DMS153 (cell line): ENCODE measurements around the gene EPB41L4A.
A peak's percentile ranks its signal among the peaks of the same experiment; 100 is the strongest.

ENCODE experiments used
- DNase-seq: peaks from one replicate; lab custom pipeline; 2025; lab: John Stamatoyannopoulos, UW

EPB41L4A gene

DNA sequence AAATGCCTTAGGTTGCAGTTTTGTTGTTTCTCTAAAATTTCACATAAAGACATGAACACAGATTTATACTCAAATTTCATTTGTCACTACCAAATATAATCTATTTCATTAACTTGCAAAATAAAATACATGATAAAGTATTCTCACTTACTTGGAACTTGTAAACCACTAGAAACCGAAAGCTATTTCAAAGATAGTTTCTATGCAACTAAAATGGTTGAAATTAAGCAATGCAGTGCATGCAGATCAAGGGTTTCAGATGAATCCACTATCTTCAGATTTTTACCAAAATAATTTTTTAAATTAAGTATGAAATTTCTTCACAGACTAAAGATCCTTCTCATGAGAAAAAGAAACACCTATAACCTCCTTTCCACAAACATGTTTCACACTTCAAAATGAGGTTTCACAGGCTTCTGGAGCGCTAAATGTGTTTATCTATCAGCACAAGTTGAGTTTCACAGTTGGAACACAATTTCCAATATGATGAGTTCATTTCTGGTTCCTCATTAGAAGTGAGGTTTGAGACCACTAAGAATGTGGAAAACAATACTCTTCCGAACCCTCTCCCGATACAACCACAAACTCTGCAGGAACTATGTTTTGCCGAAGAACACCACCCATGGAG is 63.9 kb downstream of the EPB41L4A start:
- no peak for DNase-seq

DNA sequence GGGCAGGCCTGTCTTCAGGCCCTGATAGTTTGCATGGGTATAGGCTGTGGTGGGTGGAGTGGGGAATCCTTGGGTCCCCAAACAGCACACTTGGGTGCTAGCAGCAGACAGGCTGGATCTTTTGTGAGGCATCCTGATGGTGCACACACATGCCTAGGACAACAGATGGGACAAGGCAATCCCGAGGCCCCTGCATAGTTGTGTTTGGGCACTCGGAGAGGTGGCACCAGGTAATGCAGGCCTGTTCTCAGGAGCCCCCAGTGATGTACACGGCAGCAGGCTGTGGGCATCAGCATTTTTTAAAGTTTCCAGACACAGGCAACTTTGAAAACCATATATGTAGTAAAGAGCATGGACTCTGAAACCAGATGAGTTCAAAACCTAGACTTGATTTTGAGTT is 65.4 kb downstream of the EPB41L4A start:
- DNase-seq: no peak

DNA sequence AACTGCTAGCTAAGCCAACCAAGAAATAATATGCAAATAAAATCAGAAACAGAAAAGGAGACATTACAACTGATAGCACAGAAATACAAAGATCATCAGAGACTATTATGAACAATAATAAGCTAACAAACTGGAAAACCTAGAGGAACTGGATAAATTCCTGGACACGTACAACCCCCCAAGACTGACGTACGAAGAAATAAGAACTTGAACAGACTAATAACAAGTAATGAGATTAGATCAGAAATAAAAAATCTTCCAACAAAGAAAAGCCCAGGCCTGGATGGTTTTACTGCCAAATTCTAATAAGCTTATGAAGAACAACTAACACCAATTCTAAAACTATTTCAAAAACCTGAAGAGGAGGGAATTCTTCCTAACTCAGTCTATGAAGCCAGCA is 67.9 kb downstream of the EPB41L4A start:
- DNase-seq: no peak

DNA sequence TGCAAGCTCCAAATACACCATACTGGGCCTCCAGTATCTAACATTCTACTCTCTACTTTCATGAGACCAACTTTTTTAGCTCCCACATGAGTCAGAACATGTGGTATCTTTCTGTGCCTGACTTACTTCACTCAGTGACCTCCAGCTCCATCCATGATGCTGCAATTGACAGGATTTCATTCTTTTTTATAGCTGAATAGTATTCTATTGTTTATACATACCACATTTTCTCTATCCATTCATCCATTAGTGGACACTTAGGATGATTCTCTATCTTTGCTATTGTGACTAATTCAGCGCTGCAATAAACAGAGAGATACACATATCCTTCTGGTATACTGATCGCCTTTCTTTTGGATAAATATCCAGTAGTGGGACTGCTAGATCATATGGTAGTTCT is 68.5 kb downstream of the EPB41L4A start:
- DNase-seq: no peak

DNA sequence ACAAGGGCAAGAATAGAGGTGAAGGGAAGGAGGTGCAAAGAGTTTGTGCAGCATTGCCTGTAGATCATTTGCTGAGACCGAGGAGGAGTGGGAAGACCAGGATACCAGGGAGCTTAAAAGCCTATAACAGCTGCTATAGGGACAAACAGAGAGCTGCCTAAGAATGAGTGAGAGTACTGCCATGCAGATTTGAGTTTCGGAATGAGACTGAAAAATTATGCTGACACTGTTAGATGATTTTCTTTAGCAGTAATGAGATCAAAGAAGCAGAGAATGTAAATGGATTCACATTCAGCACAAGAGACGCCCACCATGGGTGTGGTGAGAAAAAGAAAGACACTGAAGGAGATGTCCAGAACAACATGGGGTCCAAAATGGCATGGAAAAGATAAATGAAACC is 69.7 kb downstream of the EPB41L4A start:
- DNase-seq: no peak

DNA sequence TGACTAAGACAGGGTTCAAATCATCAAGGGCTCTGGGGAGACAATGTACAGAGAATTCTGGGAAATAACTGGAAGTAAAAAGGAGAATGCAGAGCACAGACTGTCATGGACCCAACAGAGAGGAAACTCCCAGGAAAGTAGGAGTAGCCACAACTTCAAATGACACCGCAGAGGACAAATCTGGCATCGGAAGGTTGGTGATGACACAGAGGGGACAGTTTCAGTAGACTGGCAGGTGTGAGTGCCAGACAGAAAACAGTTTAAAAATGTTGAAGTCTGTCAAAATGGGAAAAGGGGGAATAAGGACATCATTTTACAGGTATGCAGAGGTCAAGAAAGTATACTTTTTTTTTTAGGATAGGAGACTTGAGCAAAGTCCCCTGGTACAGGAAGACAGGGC is 70.2 kb downstream of the EPB41L4A start:
- no peak for DNase-seq

DNA sequence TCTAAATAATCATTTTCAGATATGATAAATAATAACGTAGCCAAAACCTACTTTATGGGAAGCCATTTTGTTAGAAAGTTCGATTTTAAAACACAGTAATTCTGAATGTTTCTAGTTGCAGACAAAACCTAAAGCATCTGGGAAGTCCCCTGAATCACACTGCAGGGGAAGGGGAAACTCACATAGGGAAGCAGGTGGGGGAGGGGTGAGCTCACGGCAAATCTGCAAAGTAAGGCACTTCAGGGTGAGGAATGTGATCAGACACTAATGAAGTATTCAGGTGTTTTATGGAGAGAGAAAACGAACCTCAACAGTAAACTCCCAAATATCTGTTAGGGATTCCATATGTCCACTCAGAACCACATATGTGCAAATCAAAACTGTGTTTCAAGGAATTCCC is 70.7 kb downstream of the EPB41L4A start:
- no peak for DNase-seq

DNA sequence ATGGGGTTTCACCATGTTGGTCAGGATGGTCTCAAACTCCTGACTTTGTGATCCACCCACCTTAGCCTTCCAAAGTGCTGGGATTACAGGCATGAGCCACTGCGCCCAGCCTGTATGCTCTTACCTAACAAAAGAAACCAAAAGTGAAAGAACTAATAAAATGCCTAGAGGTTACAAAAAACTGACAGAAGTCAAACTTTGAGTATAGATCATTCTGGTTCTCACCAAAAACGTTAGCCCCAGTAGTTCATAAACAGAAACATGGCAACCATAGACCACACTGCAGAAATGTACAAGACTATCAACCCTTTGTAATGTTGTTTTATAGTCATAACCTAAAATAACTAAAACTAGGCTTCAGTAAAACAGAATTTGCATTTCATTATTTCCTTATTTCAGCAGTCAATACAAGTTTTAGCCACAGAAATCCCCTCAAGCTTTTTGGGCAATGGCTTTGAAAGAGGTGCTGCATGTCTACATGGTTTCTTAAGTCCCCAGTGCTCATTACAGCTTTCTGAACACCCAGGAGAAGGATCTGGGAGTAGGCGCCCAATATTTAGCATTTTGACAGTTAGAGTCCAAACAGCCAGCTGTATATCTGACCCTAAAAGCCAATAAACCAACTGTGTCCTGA is 72.5 kb downstream of the EPB41L4A start:
- no peak for DNase-seq

DNA sequence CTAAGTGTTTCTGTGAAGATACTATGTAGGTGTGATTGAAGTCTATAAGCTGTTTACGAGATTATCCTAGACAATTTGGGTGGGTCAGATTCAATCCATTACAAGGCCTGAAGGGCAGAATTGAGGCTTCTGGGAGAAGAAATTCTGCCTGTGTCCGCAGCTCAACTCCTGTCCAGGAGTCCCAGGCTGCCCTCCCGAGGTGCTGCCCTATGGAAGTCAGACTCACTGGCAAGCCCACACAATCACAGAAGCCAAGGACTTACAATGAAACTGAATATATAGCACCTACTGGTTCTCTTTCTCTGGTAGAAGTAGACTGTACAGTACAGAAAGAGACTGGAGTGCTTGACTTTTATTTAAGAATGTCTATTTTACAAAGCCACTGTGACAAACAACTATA is 74.5 kb downstream of the EPB41L4A start:
- no peak for DNase-seq

DNA sequence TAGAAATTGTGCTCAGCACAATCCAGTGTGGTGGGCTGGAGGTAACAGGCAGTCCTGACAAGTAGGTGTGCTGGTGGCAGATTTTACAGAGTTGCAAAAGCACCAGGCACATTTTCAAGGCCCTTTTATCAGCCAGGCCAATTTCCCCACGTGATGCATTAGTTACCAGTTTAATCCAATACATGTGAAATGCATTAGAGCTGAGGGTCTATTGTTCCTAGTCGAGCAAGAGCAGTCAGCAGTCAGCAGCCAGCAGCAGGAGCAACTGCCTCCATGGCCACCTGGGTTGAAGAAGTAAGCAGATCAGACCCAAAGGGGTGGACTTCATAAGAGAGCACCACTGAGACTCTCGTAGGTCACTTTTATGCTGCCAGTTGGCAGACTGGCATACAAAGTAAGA is 76.7 kb downstream of the EPB41L4A start:
- DNase-seq: no peak

DNA sequence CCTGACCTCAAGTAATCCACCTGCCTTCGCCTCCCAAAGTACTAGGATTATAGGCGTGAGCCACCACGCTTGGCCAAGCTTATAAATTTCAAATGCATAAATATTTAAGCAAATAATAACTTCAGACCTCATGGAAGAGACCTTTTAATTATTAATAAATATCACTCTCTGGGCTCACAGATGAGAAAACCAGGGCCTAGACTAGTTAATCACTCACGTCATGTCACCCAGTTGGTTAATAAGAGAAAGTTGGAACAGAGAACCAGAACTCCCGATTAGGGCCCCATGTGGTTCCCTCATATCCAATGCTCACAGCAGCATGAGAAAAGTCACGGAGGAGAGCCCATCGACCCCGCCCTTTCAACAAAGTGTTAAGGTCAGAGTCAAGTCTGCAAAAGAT is 79.3 kb downstream of the EPB41L4A start:
- DNase-seq: no peak

DNA sequence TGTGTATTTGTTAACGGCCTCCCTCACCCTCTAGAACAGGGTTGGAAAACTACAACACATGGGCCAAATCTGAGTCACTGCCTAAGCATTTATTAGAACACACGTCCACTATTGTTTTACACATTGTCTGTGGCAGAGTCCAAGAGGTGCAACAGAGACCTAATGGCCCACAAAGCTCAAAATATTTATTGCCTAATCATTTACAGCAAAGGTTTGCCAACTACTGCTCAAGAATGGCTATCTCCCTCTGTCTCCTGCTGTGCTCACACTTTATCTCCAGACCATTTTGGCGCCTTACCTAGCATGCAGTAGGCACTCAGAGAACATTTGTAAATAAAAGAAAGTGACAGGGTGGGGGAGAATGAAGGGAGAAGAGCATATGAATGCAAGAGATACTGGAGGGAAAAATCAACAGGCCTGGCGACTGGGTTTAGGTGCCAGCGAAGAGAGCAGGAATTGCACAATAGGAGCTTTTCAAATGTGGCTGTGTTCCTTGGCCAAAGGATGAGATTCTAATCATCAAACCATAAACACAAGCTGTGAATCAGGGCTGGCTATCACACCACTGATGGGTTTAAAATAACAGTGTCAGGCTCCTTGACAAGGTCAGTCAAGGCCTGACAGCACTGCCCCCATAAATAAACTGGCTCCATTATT is 80.3 kb downstream of the EPB41L4A start:
- peak; percentile 36 for DNase-seq

DNA sequence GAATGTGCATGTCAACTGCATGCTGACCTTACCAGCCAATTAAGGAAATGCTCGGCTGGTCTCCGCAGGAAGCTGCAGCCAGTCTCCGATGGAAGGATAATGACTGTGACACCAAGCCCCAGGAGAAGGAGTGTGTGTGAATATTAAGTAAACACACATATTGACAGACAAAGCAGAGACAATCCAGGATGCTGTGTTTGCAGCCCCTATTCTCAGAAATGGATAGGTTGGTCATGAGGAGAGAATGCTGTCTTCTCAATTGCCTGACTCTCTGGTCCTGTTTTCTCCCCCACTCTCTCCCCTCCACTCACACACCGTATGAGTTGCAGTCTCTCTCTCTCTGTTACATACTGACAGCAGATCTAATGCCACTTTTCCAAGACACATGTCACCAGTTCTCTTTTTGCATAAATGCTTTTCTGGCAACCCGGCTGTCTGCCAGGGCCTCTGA is 85.7 kb downstream of the EPB41L4A start:
- DNase-seq: peak; percentile 32

DNA sequence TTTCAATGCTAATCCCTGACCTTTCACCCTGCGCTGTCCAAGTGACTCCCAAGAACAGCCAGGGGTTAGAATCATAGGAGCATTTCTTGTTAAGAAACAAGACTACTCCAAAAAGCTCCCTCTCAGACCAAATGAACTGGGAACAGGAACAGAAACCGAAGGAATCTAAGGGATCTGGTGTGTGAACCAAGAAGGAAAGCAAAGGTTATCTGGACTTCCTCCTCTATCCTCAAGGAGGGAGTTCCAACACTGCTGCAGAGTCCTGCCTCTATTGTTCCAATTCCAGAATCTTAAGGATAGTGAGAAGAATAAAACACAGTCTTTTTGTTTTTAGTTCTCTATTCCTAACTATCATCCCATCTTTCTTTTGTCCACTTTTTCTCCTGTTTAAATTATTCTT is 87.2 kb downstream of the EPB41L4A start:
- no peak for DNase-seq

DNA sequence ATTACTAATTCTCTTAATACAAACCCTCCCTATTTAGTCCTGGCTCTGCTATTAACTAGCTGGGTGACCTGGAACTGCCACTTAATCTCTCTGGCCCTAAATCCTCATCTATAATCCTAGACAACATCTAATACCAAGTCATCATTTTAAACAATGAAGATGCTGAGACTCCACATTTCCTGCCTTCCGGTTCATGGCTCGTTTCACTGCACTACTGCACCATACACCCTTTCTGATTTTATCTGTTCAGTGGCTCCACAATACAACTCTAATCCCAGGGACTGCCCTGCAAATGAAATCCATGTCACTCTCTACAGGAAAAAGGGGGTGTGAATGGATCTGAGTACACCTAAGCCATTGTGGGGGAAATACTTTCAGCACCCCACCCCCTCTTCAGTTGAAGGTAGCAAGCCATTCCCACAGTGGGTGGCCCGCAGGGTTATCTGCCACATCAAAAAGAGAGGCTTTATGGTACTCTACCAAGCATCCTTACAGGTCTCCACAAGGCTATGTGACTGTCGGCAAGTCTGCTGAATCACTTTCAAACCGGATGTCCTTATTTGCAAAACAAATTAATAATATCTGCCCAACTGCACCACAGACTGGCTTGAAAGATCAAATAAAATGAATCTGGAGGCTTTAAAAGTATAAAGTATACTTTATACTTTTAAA is 89.5 kb downstream of the EPB41L4A start:
- DNase-seq: no peak

DNA sequence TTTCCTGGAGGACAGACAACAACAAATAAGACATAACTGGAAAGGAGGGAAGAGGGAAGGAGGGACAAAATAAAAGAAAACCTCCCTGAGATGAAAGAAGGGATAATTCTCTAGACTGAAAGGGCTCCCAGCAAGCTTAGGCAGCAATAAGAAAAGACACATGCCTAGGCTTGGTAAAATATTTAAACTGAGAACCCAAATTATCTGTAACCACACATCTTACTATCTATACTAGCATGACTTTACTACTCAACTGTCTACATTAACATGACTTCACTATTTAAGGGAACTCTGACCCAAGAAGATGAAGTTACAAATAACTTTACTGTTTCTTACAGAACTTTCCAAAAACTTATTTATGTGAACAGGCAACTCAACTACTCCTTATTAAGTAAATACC is 95.9 kb downstream of the EPB41L4A start:
- DNase-seq: no peak

DNA sequence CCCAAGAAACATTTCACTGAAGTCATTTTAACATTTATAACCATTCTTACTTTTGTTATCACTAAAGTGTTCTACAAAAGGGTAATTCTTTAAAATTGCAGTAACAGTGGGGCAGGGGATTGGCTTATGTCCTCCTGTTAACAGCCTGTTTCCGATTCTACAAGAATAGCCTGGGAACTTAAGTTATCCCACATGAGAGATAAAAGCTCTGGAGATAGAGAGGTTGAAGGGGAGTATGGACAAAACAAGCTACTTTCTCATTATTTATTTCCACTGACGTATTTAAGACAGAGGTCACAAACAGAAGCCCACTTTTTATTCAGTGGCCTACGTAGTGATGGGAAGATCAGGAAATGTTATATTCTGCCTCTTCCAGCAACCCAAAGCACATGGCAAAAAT is 98.7 kb downstream of the EPB41L4A start:
- no peak for DNase-seq

DNA sequence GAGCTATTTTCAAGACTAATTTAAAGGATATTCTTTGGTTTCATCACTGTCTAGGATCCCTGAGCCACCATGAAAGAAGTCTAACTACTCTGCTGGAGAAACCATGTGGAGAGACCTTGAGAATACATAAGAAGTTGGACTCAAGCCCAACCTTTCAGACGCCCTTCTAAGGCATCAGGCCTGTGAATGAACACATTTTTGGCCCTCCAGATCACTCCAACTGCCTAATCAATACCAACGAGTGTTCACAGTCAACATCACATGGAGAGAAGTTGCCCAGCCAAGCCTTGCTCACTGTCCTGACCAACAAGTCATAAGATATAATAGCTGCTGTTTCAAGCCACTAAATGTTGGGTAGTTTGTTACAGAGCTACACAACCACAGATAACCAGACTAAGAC is 100.7 kb downstream of the EPB41L4A start:
- no peak for DNase-seq

DNA sequence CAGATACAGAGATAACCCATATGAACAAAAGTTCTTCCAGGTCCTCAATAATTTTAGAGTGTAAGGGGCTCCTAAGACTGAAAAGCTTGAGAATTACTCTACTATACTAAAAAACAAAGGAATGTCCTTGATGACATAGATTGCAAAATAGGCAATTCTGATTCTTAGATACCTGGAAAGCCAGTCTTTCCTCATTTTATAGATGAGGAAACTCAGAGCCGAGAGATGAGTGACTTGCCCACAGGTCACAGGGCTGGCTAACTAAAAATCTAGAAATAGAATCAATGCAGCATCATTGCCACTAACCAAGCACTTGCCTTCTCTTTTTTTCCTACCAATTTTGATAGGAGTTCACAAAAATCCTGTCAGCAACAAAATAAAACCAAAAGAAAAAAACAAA is 101.2 kb downstream of the EPB41L4A start:
- DNase-seq: no peak

DNA sequence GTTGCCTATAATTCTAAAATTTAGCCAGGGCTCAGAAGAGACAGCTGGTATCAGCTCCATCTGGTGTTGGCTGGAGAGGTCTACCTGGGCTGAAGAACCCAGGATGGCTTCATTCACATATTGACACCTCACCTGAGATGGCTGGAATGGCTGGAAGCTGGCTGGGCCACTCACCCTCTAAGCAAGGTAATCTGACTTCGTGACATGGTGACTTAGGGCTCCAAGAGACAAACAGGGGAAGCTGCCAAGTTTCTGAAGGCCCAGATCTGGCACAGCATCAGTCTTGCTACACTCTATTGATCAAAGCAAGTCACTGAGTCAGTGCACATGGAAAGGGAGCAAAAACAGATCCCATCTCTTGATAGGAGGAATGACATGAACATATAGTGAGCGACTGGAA is 102.3 kb downstream of the EPB41L4A start:
- DNase-seq: no peak

DNA sequence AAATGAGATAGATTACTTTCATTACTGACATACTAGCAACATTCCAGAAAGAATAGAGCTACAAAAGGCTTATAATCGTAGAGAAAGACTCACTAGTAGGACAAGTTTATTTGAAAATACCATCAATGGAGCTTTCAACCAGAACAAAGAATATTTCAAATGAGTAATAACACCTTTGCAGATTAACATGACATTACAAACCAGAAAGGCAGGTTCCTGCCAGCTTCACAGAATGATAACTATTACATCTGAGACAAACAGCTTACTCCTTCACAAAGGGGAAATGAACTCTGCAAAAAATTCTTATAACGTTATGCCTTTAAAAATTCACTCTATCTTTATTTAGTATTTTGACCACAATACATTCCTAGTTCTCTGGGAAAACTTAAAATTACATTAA is 103.1 kb downstream of the EPB41L4A start:
- DNase-seq: no peak

DNA sequence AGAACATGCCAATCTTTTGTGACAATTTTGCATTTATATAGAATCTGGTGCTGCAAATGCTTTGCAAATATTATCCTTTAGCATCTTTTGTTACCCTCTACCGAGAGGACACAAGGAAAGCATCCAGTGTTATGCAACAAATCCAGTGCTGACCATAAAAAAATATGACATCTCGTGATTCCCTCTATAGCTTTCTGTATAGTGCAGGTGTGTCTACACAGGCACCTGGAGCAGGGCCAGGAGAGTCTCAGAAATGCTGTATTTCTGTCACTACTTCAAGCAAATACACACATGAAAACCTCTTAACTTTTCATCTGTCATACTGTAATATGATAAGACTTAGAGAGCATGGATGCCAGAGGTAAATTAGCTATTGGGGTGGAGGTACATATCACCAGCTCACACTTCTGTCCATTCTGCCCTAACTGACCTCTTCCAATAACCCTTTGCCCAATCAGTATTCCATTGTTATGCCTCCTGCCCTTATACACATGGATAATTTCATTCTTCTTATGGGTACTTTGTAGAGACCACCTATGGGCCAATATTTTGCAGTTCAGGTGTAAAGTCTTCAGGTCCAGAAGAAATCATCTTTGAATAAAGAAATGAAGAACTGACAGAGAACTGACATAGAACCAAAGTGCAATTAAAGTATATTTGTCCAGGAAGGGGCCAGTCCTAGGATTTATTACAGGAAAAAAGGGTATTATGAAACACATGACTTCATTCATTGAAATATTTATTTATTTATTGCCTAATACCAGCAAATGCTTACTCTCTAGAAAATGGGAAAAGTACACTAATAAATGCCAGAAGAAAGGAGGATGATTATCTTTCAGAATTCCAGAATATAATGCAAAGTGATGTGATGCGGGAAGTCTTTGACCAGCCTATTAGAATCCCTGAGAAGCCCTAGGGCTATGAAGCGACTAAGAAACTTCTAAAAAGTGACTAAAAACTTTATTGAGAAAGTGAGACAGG is 106.5 kb downstream of the EPB41L4A start:
- peak; percentile 17 for DNase-seq
